LNCaP clone FGC (cell line): ENCODE measurements around the gene RABL3.

Experiments
- DNase-seq: peaks from one replicate; pipeline ENCODE4 v3.0.0-alpha.2; 2011; ENCODE audit warnings: low read depth
- H3K4me3 ChIP-seq: 2 replicates; pipeline ENCODE4 v1.5.1; 2011; ENCODE audit warnings: mild to moderate bottlenecking, low read depth, low read length, control low read depth
- TF ChIP-seq, protein P1 (sequence below): IDR thresholded peaks from 2 replicates; pipeline ENCODE4 v1.5.1; 2012; ENCODE audit warnings: mild to moderate bottlenecking; ENCODE audit not compliant: control insufficient read depth, insufficient read depth; ENCODE audit errors: extremely low read depth

RABL3 gene

DNA sequence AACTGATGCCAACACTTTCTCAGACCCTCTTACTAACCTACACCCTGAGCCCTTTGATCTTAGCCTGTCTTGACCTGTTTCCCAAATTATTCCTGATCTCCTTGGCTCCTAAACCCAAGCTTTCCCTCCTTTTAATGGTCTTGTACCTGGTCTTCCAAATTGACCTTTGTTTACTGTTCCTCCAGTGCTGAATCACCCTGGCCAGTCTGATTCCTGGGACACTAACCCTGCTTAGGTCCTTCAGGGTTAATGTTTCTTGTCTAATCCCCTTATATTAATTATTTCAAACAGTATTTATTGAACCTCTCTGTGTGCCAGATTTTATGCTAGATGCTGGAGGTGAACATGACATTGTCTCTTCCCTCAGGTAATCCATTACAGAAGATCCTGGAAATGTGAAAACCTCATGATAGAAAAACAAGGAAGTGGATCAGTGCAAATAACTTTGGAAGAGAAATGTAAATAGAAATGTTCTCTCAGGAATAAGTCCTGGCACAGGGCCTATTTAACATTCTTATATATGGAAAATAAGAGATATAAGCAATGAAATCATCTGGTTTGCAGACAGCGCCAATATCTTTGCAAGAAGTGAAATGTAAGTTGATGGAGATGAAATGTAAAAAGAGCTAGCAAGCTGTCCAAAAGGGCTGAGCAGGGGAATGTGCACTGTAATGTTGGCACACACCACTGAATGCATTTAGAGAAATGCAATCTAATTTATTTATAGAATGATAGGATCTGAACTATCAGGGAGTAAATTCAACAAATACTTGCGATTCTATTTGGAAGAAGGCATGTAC is 81.0 kb downstream of the RABL3 start:
- no peak overlapping the region for H3K4me3 ChIP-seq
- TF ChIP-seq, protein P1, sequence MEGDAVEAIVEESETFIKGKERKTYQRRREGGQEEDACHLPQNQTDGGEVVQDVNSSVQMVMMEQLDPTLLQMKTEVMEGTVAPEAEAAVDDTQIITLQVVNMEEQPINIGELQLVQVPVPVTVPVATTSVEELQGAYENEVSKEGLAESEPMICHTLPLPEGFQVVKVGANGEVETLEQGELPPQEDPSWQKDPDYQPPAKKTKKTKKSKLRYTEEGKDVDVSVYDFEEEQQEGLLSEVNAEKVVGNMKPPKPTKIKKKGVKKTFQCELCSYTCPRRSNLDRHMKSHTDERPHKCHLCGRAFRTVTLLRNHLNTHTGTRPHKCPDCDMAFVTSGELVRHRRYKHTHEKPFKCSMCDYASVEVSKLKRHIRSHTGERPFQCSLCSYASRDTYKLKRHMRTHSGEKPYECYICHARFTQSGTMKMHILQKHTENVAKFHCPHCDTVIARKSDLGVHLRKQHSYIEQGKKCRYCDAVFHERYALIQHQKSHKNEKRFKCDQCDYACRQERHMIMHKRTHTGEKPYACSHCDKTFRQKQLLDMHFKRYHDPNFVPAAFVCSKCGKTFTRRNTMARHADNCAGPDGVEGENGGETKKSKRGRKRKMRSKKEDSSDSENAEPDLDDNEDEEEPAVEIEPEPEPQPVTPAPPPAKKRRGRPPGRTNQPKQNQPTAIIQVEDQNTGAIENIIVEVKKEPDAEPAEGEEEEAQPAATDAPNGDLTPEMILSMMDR, result no peak
- peak; percentile 96 for DNase-seq

DNA sequence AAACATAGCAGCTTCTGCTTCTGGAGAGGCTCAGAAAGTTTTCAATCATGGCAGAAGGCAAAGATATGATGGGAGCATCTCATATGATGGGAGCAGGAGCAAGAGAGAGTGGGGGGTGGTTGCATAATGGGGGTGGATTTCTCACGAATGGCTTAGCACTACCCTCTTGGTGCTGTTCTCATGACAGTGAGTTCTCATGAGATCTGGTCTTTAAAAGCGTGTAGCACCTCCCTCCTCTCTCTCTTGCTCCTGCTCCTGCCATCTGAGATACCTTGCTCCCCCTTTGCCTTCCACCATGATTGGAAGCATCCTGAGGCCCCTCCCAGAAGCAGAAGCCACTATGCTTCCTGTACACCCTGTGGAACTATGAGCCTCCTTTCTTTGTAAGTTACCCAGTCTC is 82.5 kb downstream of the RABL3 start:
- TF ChIP-seq, protein P1, result no peak
- H3K4me3 ChIP-seq, result no peak overlapping the region
- no peak for DNase-seq

DNA sequence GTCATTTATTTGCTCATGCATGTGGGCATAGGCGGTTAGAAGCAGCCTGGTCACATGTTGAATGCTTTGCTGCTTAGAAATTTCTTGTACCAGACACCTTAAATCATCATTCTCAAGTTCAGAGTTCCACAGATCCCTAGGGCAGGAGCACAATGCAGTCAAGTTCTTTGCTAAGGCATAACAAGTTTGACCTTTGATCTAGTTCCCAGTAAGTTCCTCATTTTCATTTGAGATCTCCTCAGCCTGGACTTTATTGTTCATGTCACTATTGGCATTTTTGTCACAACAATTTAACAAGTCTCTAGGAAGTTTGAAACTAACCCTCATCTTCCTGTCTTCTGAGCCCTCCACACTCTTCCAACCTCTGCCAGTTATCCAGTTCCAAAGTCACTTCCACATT is 83.0 kb downstream of the RABL3 start:
- no peak for DNase-seq
- H3K4me3 ChIP-seq, result no peak overlapping the region
- TF ChIP-seq, protein P1, result no peak

DNA sequence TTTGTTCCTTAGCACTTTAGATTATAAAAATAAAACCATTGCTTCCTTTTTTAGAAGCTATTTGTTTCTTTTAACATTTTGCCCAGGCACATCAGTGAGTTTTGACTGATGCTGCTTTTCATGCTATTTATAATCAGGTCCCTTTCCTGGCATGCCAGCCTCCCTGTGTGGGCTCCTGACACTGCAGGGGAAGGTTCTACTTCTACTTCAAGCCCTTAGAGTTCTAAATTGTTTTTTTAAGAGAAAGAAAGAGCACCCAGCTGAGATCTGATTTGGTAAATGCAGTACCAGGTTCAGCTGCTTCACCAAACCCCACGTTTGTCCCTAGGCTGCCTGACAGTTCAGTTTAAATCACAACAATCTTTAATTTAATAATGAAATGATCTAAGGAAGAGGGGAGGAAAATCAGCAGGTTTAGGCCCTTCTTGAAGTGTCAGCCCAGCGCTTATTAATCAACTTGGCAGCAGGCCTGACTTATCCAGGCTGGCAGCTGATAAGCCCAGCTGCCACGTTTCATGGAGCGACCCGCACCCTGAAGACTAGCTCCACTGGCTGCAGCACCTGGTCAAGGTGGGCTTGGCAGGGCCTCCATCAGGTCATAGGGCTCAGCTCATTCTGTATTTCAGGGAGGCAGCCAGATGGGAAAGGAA is 89.3 kb downstream of the RABL3 start:
- no peak for DNase-seq
- H3K4me3 ChIP-seq, result no peak overlapping the region
- TF ChIP-seq, protein P1, result no peak

DNA sequence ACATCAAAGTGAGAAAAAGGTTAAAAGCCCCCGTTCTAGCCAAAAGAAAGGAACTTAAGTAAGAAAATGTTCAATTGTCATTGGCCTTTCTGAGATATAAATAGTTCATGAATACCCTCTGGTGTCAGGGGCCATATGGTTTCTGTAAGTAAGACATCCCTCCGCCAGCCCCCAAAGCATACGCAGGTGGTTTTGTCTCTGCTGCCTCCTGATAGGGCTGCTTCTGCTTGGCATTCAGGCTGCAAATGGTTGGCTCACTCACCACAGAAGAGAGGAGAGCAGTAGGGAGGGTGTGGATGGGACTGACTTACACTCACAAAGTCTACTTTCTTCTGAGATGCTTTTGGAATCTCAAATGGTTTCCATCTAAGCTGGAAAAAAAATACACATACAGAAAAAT is 90.0 kb downstream of the RABL3 start:
- DNase-seq, result no peak
- TF ChIP-seq, protein P1, result no peak
- no peak overlapping the region for H3K4me3 ChIP-seq

DNA sequence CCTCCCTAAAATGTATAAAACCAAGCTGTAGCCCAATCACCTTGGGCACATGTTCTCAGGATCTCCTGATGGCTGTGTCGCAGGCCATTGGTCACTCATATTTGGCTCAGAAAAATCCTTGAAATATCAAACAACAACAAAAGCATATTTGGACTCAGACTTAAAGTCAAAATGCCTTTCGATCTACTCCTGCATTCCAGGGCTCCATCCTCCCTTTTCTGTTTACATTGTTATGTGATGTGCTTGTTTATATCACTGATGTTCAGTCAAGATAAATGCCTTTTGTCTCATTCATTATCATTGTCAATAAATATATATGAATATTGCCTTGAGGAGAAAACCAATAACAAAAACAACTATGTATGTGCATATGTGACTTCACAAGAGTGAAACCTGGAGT is 92.0 kb downstream of the RABL3 start:
- H3K4me3 ChIP-seq, result no peak overlapping the region
- DNase-seq, result peak; percentile 7
- TF ChIP-seq, protein P1, result no peak
